Naive thymus-derived CD4-positive, alpha-beta T cell (primary cell): ENCODE measurements around the gene USP17L22. TPM values are rescaled to one million over a fixed set of nuclear protein-coding genes. Genes with fewer than 3 reads are reported as not detected.

Experiments used
- polyA plus RNA-seq, 2 donors: library from polyadenylated mRNA; unstranded; fragments of 300-500 nt; fragmentation: Illumina TruSeq; gene quantifications; one replicate each; pipeline ENCODE4 v1.2.3, GENCODE V29; 2021
- total RNA-seq, 6 experiments: library from RNA in 5 of 6; stranded (reverse) in 5 of 6; gene quantifications; 1 replicate in 5 of 6; 2 replicates in 1 of 6; pipeline ENCODE4 v1.2.3 and lab custom pipeline; 2021 to 2026

The USP17L22 gene
- total and polyA plus RNA-seq, 7 experiments from 2014 or later = not detected

Other genes with a start within 250 kb of the USP17L22 start
- gene FAM90A26, start 97.2 kb upstream of the USP17L22 start, total RNA-seq = not detected
- not detected for gene FAM90A26, start 97.2 kb upstream of the USP17L22 start, polyA plus RNA-seq
- not detected for gene USP17L10, start 57.0 kb upstream of the USP17L22 start, total RNA-seq
- not detected for gene USP17L10, start 57.0 kb upstream of the USP17L22 start, polyA plus RNA-seq
- not detected for gene USP17L11, start 52.2 kb upstream of the USP17L22 start, total RNA-seq
- not detected for gene USP17L11, start 52.2 kb upstream of the USP17L22 start, polyA plus RNA-seq
- gene USP17L12, start 47.5 kb upstream of the USP17L22 start, total RNA-seq = not detected
- not detected for gene USP17L12, start 47.5 kb upstream of the USP17L22 start, polyA plus RNA-seq
- not detected for gene USP17L13, start 42.7 kb upstream of the USP17L22 start, total RNA-seq
- not detected for gene USP17L13, start 42.7 kb upstream of the USP17L22 start, polyA plus RNA-seq
- not detected for gene USP17L15, start 33.2 kb upstream of the USP17L22 start, total RNA-seq
- gene USP17L15, start 33.2 kb upstream of the USP17L22 start, polyA plus RNA-seq = not detected
- gene USP17L17, start 23.7 kb upstream of the USP17L22 start, total RNA-seq = not detected
- not detected for gene USP17L17, start 23.7 kb upstream of the USP17L22 start, polyA plus RNA-seq
- gene USP17L18, start 19.0 kb upstream of the USP17L22 start, total RNA-seq = not detected
- gene USP17L18, start 19.0 kb upstream of the USP17L22 start, polyA plus RNA-seq = not detected
- not detected for gene USP17L19, start 14.2 kb upstream of the USP17L22 start, total RNA-seq
- gene USP17L19, start 14.2 kb upstream of the USP17L22 start, polyA plus RNA-seq = not detected
- gene USP17L20, start 9.5 kb upstream of the USP17L22 start, total RNA-seq = not detected
- gene USP17L20, start 9.5 kb upstream of the USP17L22 start, polyA plus RNA-seq = not detected
- not detected for gene USP17L21, start 4.7 kb upstream of the USP17L22 start, total RNA-seq
- gene USP17L21, start 4.7 kb upstream of the USP17L22 start, polyA plus RNA-seq = not detected
- not detected for gene USP17L24, start 57.5 kb downstream of the USP17L22 start, total RNA-seq
- not detected for gene USP17L24, start 57.5 kb downstream of the USP17L22 start, polyA plus RNA-seq
- not detected for gene USP17L25, start 62.3 kb downstream of the USP17L22 start, total RNA-seq
- not detected for gene USP17L25, start 62.3 kb downstream of the USP17L22 start, polyA plus RNA-seq
- not detected for gene USP17L26, start 67.0 kb downstream of the USP17L22 start, total RNA-seq
- gene USP17L26, start 67.0 kb downstream of the USP17L22 start, polyA plus RNA-seq = not detected
- not detected for gene USP17L5, start 71.8 kb downstream of the USP17L22 start, total RNA-seq
- not detected for gene USP17L5, start 71.8 kb downstream of the USP17L22 start, polyA plus RNA-seq
- gene USP17L27, start 76.5 kb downstream of the USP17L22 start, total RNA-seq = not detected
- not detected for gene USP17L27, start 76.5 kb downstream of the USP17L22 start, polyA plus RNA-seq
- not detected for gene USP17L28, start 81.3 kb downstream of the USP17L22 start, total RNA-seq
- not detected for gene USP17L28, start 81.3 kb downstream of the USP17L22 start, polyA plus RNA-seq
- gene USP17L29, start 86.0 kb downstream of the USP17L22 start, total RNA-seq = not detected
- gene USP17L29, start 86.0 kb downstream of the USP17L22 start, polyA plus RNA-seq = not detected
- gene USP17L30, start 95.5 kb downstream of the USP17L22 start, total RNA-seq = not detected
- not detected for gene USP17L30, start 95.5 kb downstream of the USP17L22 start, polyA plus RNA-seq
- gene DEFB131A, start 176.8 kb downstream of the USP17L22 start, total RNA-seq = not detected
- not detected for gene DEFB131A, start 176.8 kb downstream of the USP17L22 start, polyA plus RNA-seq